ENCODE measurements around the gene FBH1. TPM values are rescaled to one million over a fixed set of nuclear protein-coding genes. Genes with fewer than 3 reads are reported as not detected.

FBH1 gene
- total and polyA plus RNA-seq, 2 donors from 2014 or later: 70.7 to 76.5 TPM

DNA sequence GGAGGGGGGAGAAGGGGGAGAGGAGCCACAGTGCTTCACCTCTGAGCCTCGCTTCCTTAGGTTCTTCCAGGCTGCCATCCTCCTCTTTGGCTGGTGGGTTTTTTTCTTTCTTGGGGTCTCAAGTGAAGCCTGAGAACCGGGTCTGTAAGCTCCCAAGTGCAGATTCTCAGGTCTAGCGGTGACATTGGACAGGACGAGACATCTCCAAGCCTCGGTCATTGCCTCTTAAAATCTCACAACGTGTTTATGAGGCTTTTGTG, 88.1 kb downstream of the FBH1 start:
- DNase-seq (no peak), FAIRE-seq (no peak)
- intact Hi-C loops (cut with DNase I): no loop called here
- Histone ChIP-seq H3K27ac (ENCODE audit: low read depth in 2 of 2, low read length in 2 of 2) (peak overlapping the region; percentile 88 to 96), H3K4me1 (ENCODE audit: control insufficient read depth in 2 of 3, insufficient read depth in 2 of 3, low read depth in 1 of 3, low read length in 3 of 3) (no peaks in the 10 kb centered on the region), H3K9me3 (ENCODE audit: control insufficient read depth in 2 of 3, insufficient read depth in 1 of 3, low read length in 3 of 3) (no peaks in the 10 kb centered on the region), H3K9ac (ENCODE audit: low read length in 3 of 3) (peak overlapping the region in 1 of 3 donors; percentile 35), H3K4me3 (ENCODE audit: low read length in 3 of 3) (peak overlapping the region in 2 of 3 donors; percentile 38 to 88), H3K27me3 (ENCODE audit: control insufficient read depth, insufficient read depth, low read length) (peaks cover 2% of the 10 kb centered on the region), H3K36me3 (ENCODE audit: control insufficient read depth in 2 of 3, insufficient read depth in 3 of 3, low read length in 3 of 3) (no peaks in the 10 kb centered on the region)
- TF ChIP-seq, protein P1, sequence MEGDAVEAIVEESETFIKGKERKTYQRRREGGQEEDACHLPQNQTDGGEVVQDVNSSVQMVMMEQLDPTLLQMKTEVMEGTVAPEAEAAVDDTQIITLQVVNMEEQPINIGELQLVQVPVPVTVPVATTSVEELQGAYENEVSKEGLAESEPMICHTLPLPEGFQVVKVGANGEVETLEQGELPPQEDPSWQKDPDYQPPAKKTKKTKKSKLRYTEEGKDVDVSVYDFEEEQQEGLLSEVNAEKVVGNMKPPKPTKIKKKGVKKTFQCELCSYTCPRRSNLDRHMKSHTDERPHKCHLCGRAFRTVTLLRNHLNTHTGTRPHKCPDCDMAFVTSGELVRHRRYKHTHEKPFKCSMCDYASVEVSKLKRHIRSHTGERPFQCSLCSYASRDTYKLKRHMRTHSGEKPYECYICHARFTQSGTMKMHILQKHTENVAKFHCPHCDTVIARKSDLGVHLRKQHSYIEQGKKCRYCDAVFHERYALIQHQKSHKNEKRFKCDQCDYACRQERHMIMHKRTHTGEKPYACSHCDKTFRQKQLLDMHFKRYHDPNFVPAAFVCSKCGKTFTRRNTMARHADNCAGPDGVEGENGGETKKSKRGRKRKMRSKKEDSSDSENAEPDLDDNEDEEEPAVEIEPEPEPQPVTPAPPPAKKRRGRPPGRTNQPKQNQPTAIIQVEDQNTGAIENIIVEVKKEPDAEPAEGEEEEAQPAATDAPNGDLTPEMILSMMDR (IDR thresholded peaks at IDR 0.05; ENCODE audit: borderline replicate concordance, extremely low read depth, insufficient read depth): no peak

DNA sequence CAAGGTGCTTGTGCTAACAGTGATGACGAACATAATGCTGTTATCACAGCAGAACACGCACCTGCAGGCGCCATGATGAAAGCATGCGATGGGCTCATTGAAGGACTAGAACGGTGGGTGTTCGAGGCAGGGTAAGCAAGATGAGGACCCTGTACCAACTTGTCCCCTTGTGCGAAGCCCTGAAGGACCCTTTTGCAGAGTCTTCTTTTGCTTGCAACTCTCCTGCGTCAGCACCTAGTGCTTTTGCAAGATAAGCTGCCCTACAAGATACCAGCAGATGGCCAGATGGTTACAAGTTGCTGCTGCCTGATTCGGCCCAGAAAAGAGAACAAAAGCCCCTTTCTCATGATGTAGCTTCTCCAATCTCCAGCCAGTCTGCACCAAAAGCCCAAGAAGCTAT, 91.5 kb downstream of the FBH1 start:
- Histone ChIP-seq H3K36me3 (ENCODE audit: control insufficient read depth in 2 of 3, insufficient read depth in 3 of 3, low read length in 3 of 3) (no peaks in the 10 kb centered on the region), H3K9ac (ENCODE audit: low read length in 3 of 3) (no peak overlapping the region), H3K27me3 (ENCODE audit: control insufficient read depth, insufficient read depth, low read length) (peaks cover 2% of the 10 kb centered on the region), H3K4me1 (ENCODE audit: control insufficient read depth in 2 of 3, insufficient read depth in 2 of 3, low read depth in 1 of 3, low read length in 3 of 3) (no peaks in the 10 kb centered on the region), H3K27ac (ENCODE audit: low read depth in 2 of 2, low read length in 2 of 2) (no peak overlapping the region), H3K9me3 (ENCODE audit: control insufficient read depth in 2 of 3, insufficient read depth in 1 of 3, low read length in 3 of 3) (no peaks in the 10 kb centered on the region), H3K4me3 (ENCODE audit: low read length in 3 of 3) (no peak overlapping the region)
- FAIRE-seq: no peak
- TF ChIP-seq, protein P1 (IDR thresholded peaks at IDR 0.05; ENCODE audit: borderline replicate concordance, extremely low read depth, insufficient read depth): no peak
- no peak for DNase-seq
- intact Hi-C loops (cut with DNase I): no loop called here

DNA sequence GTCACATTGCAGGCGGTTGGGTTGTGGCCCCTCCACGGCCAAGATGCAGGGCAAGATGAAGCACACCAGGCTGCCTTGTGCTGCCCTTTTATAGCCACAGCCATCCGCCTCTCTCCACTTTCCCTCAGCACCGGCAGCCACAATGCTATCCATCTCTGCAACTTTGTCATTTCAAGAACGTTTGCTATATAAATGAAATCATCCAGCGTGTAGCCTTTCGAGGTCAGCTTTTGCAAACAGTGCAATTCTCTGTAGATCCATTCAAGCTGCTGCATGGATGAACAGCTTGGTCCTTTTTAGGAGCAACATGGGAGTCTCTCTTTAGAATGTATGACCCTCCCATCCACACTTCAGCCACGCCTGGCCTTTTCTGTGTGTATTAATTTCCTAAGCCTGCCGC, 93.7 kb downstream of the FBH1 start:
- H3K4me3 ChIP-seq (ENCODE audit: low read length in 3 of 3): no peak overlapping the region
- no peaks in the 10 kb centered on the region for H3K9me3 ChIP-seq (ENCODE audit: control insufficient read depth in 2 of 3, insufficient read depth in 1 of 3, low read length in 3 of 3)
- H3K27ac ChIP-seq (ENCODE audit: low read depth in 2 of 2, low read length in 2 of 2): no peak overlapping the region
- no peak overlapping the region for H3K9ac ChIP-seq (ENCODE audit: low read length in 3 of 3)
- no peaks in the 10 kb centered on the region for H3K27me3 ChIP-seq (ENCODE audit: control insufficient read depth, insufficient read depth, low read length)
- TF ChIP-seq, protein P1 (IDR thresholded peaks at IDR 0.05; ENCODE audit: borderline replicate concordance, extremely low read depth, insufficient read depth): no peak
- no peak for FAIRE-seq
- no peaks in the 10 kb centered on the region for H3K4me1 ChIP-seq (ENCODE audit: control insufficient read depth in 2 of 3, insufficient read depth in 2 of 3, low read depth in 1 of 3, low read length in 3 of 3)
- H3K36me3 ChIP-seq (ENCODE audit: control insufficient read depth in 2 of 3, insufficient read depth in 3 of 3, low read length in 3 of 3): no peaks in the 10 kb centered on the region
- peak in 2 of 5 donors; percentile 39 to 83 for DNase-seq
- intact Hi-C loops (cut with DNase I): no loop called here

DNA sequence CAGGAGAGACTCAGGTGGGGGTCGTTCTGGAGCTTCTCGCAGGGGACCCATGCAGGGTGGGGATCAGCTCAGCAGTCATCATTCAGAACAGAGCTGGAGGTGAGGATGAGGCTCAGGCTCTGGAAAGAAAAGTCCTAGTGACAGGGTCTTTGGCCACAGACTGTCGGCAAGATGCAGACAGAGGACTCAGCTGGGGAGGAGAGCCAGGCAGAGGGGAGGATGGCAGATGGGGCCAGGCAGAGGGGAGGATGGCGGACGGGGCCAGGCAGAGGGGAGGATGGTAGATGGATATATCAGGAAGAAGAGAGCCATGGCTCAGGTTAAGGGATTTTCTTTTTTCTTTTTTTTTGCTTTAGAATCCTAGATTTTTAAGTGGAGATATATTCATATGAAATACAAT, 95.0 kb downstream of the FBH1 start:
- TF ChIP-seq, protein P1 (IDR thresholded peaks at IDR 0.05; ENCODE audit: borderline replicate concordance, extremely low read depth, insufficient read depth): no peak
- no peaks in the 10 kb centered on the region for H3K4me1 ChIP-seq (ENCODE audit: control insufficient read depth in 2 of 3, insufficient read depth in 2 of 3, low read depth in 1 of 3, low read length in 3 of 3)
- H3K27me3 ChIP-seq (ENCODE audit: control insufficient read depth, insufficient read depth, low read length): no peaks in the 10 kb centered on the region
- intact Hi-C loops (cut with DNase I): no loop called here
- no peak for DNase-seq
- no peak for FAIRE-seq
- H3K9ac ChIP-seq (ENCODE audit: low read length in 3 of 3): no peak overlapping the region
- no peaks in the 10 kb centered on the region for H3K9me3 ChIP-seq (ENCODE audit: control insufficient read depth in 2 of 3, insufficient read depth in 1 of 3, low read length in 3 of 3)
- no peak overlapping the region for H3K4me3 ChIP-seq (ENCODE audit: low read length in 3 of 3)
- no peak overlapping the region for H3K27ac ChIP-seq (ENCODE audit: low read depth in 2 of 2, low read length in 2 of 2)
- no peaks in the 10 kb centered on the region for H3K36me3 ChIP-seq (ENCODE audit: control insufficient read depth in 2 of 3, insufficient read depth in 3 of 3, low read length in 3 of 3)
